ENCODE results near the gene CPNE5.

- TF ChIP-seq CTCF (IDR thresholded peaks at IDR 0.05) (no peak), POLR2A (IDR thresholded peaks at IDR 0.05) (no peak)
These were observed 116.9 kb downstream of the CPNE5 start for GRCh38 chr6:36722365-36722764.

All from thyroid gland (tissue), 4 donors.